ENCODE results near the gene PSG6.
"Not testable (repeated sequence)": the region's sequence is repeated elsewhere in the genome, so short reads cannot be mapped to it uniquely, and the experiment has no call there.

GRCh38 chr19:42887876-42888445, 29.7 kb downstream of the PSG6 start:
- TF ChIP-seq, protein P1, sequence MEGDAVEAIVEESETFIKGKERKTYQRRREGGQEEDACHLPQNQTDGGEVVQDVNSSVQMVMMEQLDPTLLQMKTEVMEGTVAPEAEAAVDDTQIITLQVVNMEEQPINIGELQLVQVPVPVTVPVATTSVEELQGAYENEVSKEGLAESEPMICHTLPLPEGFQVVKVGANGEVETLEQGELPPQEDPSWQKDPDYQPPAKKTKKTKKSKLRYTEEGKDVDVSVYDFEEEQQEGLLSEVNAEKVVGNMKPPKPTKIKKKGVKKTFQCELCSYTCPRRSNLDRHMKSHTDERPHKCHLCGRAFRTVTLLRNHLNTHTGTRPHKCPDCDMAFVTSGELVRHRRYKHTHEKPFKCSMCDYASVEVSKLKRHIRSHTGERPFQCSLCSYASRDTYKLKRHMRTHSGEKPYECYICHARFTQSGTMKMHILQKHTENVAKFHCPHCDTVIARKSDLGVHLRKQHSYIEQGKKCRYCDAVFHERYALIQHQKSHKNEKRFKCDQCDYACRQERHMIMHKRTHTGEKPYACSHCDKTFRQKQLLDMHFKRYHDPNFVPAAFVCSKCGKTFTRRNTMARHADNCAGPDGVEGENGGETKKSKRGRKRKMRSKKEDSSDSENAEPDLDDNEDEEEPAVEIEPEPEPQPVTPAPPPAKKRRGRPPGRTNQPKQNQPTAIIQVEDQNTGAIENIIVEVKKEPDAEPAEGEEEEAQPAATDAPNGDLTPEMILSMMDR (IDR thresholded peaks at IDR 0.05), result not testable (repeated sequence)
- TF ChIP-seq POLR2A, POLR2AphosphoS5 (IDR thresholded peaks at IDR 0.05): not testable (repeated sequence)

All from prostate gland (tissue), 2 donors.